HEK293T (cell line): ENCODE data around the gene ZC3H12D.

Experiments
- CTCF ChIA-PET: fragments of 350-600 bp; formaldehyde crosslinking; extraction: SDS; loops from one replicate; lab custom pipeline; 2021; ENCODE audit warnings: antibody characterized with exemption, inconsistent platforms; lab: Yijun Ruan, JAX
- POLR2A ChIA-PET: fragments of 350-600 bp; formaldehyde crosslinking; extraction: SDS; loops from one replicate; lab custom pipeline; 2020; ENCODE audit warnings: antibody characterized with exemption, inconsistent platforms; lab: Yijun Ruan, JAX
- DNase-seq: peaks from one replicate; pipeline ENCODE4 v3.0.0; 2012; ENCODE audit warnings: mixed read lengths; ENCODE audit errors: extremely low spot score
- ARNT ChIP-seq: fragments of 450-650 bp; IDR thresholded peaks from 2 replicates; pipeline ENCODE4 v1.6.1; 2017; ENCODE audit warnings: mild to moderate bottlenecking
- BHLHE40 ChIP-seq: fragments of 450-650 bp; IDR thresholded peaks from 2 replicates; pipeline ENCODE4 v1.6.1; 2016; ENCODE audit warnings: mild to moderate bottlenecking, moderate library complexity, borderline replicate concordance
- CTBP1 ChIP-seq: fragments of 450-650 bp; IDR thresholded peaks from 2 replicates; pipeline ENCODE4 v1.6.1; 2016; ENCODE audit warnings: borderline replicate concordance
- ELF4 ChIP-seq: fragments of 450-650 bp; IDR thresholded peaks from 2 replicates; pipeline ENCODE4 v1.6.1; 2017; ENCODE audit warnings: antibody characterized with exemption
- FOXA1 ChIP-seq: fragments of 450-650 bp; IDR thresholded peaks from 2 replicates; pipeline ENCODE4 v1.6.1; 2016; ENCODE audit warnings: mild to moderate bottlenecking
- FOXK2 ChIP-seq: fragments of 450-650 bp; IDR thresholded peaks from 2 replicates; pipeline ENCODE4 v1.6.1; 2016; ENCODE audit warnings: mild to moderate bottlenecking
- FOXM1 ChIP-seq: fragments of 450-650 bp; IDR thresholded peaks from 2 replicates; pipeline ENCODE4 v1.6.1; 2017; ENCODE audit warnings: mild to moderate bottlenecking, borderline replicate concordance
- HDGF ChIP-seq: fragments of 450-650 bp; IDR thresholded peaks from 2 replicates; pipeline ENCODE4 v1.6.1; 2017; ENCODE audit warnings: antibody characterized with exemption, borderline replicate concordance
- L3MBTL2 ChIP-seq: fragments of 450-650 bp; conservative IDR thresholded peaks from 2 replicates; pipeline ENCODE4 v1.6.1; 2016; ENCODE audit warnings: mild to moderate bottlenecking
- LEF1 ChIP-seq: fragments of 450-650 bp; IDR thresholded peaks from 2 replicates; pipeline ENCODE4 v1.6.1; 2017; ENCODE audit warnings: mild to moderate bottlenecking, borderline replicate concordance
- NFRKB ChIP-seq: fragments of 450-650 bp; IDR thresholded peaks from 2 replicates; pipeline ENCODE4 v1.6.1; 2016; ENCODE audit warnings: mild to moderate bottlenecking, moderate library complexity
- SP1 ChIP-seq: fragments of 450-650 bp; IDR thresholded peaks from 2 replicates; pipeline ENCODE4 v1.6.1; 2017
- SUZ12 ChIP-seq: fragments of 450-650 bp; IDR thresholded peaks from 2 replicates; pipeline ENCODE4 v1.6.1; 2016; ENCODE audit warnings: mild to moderate bottlenecking
- TARDBP ChIP-seq: fragments of 450-650 bp; IDR thresholded peaks from 2 replicates; pipeline ENCODE4 v1.6.1; 2016
- ZNF384 ChIP-seq: fragments of 450-650 bp; IDR thresholded peaks from 2 replicates; pipeline ENCODE4 v1.6.1; 2016
- TF ChIP-seq, protein P1 (sequence below): fragments of 450-650 bp; IDR thresholded peaks from 2 replicates; pipeline ENCODE4 v1.6.1; 2016

Gene ZC3H12D

GRCh38 chr6:149453597-149454345 is 31.0 kb downstream of the ZC3H12D start:
- ChIA-PET CTCF (interaction anchor here (0.6 kb wide), 1 partner anchor 10 kb away, joined by 4 read pairs; no protein-coding TSS in a partner anchor), POLR2A (interaction anchor here (0.9 kb wide), 1 partner anchor 10 kb away, joined by 3 read pairs; no protein-coding TSS in a partner anchor)
- no peak for TF ChIP-seq TARDBP
- TF ChIP-seq, protein P1, sequence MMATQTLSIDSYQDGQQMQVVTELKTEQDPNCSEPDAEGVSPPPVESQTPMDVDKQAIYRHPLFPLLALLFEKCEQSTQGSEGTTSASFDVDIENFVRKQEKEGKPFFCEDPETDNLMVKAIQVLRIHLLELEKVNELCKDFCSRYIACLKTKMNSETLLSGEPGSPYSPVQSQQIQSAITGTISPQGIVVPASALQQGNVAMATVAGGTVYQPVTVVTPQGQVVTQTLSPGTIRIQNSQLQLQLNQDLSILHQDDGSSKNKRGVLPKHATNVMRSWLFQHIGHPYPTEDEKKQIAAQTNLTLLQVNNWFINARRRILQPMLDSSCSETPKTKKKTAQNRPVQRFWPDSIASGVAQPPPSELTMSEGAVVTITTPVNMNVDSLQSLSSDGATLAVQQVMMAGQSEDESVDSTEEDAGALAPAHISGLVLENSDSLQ, result no peak
- no peak for TF ChIP-seq HDGF
- no peak for TF ChIP-seq SUZ12
- no peak for TF ChIP-seq CTBP1
- no peak for TF ChIP-seq FOXM1
- DNase-seq, result no peak

- ChIA-PET CTCF (no interaction called here), POLR2A (no interaction called here)
- TF ChIP-seq FOXM1 (no peak), ZNF384 (no peak), LEF1 (no peak), SP1 (no peak), ARNT (no peak), L3MBTL2 (no peak)
- DNase-seq, result no peak
Observed at GRCh38 chr6:149452037-149452939, 32.5 kb downstream of the ZC3H12D start.

- no peak for DNase-seq
- ChIA-PET POLR2A (no interaction called here), CTCF (no interaction called here)
- TF ChIP-seq FOXK2, result no peak
- no peak for TF ChIP-seq HDGF
- no peak for TF ChIP-seq FOXM1
- no peak for TF ChIP-seq ELF4
- no peak for TF ChIP-seq NFRKB
- TF ChIP-seq CTBP1, result no peak
- TF ChIP-seq FOXA1, result no peak
- TF ChIP-seq SP1, result no peak
- no peak for TF ChIP-seq L3MBTL2
- no peak for TF ChIP-seq LEF1
- TF ChIP-seq BHLHE40, result no peak
- TF ChIP-seq ARNT, result no peak
- TF ChIP-seq, protein P1, result no peak
- no peak for TF ChIP-seq TARDBP
- no peak for TF ChIP-seq ZNF384
- no peak for TF ChIP-seq SUZ12
Observed at GRCh38 chr6:149451376-149452036, 33.3 kb downstream of the ZC3H12D start.

DNA sequence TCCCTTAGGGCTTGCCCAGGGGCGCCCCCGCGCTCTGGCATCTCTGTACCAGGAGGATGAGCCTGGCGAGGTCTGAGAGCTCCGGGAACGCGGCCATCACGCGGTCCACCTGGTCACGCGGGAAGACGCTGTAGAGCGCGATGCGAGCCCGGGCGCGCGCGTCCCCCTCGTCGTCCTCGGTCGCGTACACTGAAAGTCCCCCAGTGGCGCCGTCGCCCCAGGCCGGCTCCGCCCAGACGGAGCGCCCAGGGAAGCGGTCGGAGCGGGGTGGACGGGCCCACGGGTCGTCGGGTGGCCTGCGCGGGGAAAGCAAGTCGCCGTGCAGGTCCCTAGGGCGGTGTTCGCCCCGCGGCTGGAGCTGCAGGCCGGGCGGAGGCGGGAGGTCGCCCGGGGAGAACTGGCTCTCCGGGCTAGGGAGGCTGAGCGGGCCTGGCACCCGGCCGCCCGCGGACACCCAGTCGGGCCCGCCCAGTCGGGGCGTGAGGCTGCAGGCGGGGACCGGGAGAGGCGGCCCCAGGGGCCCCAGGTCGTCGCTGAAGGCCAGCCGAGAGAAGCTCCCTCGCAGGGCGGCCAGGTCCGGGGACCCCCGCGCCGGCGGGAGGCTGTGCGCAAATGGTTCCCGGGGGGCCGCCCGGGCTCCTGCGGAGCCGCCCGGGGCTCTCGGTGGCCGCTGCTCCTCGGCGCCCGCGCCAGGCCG is 34.0 kb downstream of the ZC3H12D start:
- DNase-seq, result no peak
- no peak for TF ChIP-seq BHLHE40
- TF ChIP-seq L3MBTL2, result no peak
- TF ChIP-seq FOXA1, result no peak
- TF ChIP-seq HDGF, result no peak
- no peak for TF ChIP-seq FOXM1
- TF ChIP-seq, protein P1, result no peak
- TF ChIP-seq TARDBP, result no peak
- TF ChIP-seq ELF4, result no peak
- no peak for TF ChIP-seq FOXK2
- TF ChIP-seq LEF1, result no peak
- ChIA-PET CTCF (no interaction called here), POLR2A (no interaction called here)

GRCh38 chr6:149449831-149450678 is 34.8 kb downstream of the ZC3H12D start:
- no peak for DNase-seq
- CTCF ChIA-PET, result no interaction called here
- POLR2A ChIA-PET, result no interaction called here
- TF ChIP-seq BHLHE40, result no peak
- no peak for TF ChIP-seq FOXK2
- no peak for TF ChIP-seq HDGF
- no peak for TF ChIP-seq SUZ12
- TF ChIP-seq ZNF384, result no peak
- TF ChIP-seq FOXA1, result no peak
- TF ChIP-seq ELF4, result no peak
- TF ChIP-seq L3MBTL2, result no peak
- TF ChIP-seq TARDBP, result no peak
- TF ChIP-seq, protein P1, result no peak
- no peak for TF ChIP-seq SP1
- no peak for TF ChIP-seq ARNT
- no peak for TF ChIP-seq LEF1
- TF ChIP-seq NFRKB, result no peak
- TF ChIP-seq FOXM1, result no peak
- TF ChIP-seq CTBP1, result no peak
